ENCODE results near the gene APCDD1L. TPM values are rescaled to one million over a fixed set of nuclear protein-coding genes. Genes with fewer than 3 reads are reported as not detected.

APCDD1L gene
- 0.11 TPM in 1 of 2 replicates, not detected in the other for total RNA-seq

GRCh38 chr20:58515233-58516212 is at the start of gene APCDD1L:
Gene APCDD1L (minus strand): TSS chr20:58515399. CDS start chr20:58514707, 692 bp downstream.

Other genes starting within 250 kb of the APCDD1L start
- 11.8 and 14.7 TPM in 2 replicates for gene RAB22A, start 205.7 kb downstream of the APCDD1L start, total RNA-seq
- gene VAPB, start 126.2 kb downstream of the APCDD1L start, total RNA-seq = 12.2 and 13.2 TPM in 2 replicates
- 25.5 and 34.2 TPM in 2 replicates for gene STX16, start 135.9 kb upstream of the APCDD1L start, total RNA-seq
- 21.4 and 25.5 TPM in 2 replicates for gene NPEPL1, start 177.4 kb upstream of the APCDD1L start, total RNA-seq

Measured in dermis lymphatic vessel endothelial cell (primary cell).